WTC11 (cell line): ENCODE data around the gene EFCAB8. TPM values are rescaled to one million over a fixed set of nuclear protein-coding genes. Genes with fewer than 3 reads are reported as not detected.
"Not testable (repeated sequence)": the region's sequence is repeated elsewhere in the genome, so short reads cannot be mapped to it uniquely, and the experiment has no call there.

Experiments
- ATAC-seq: fragments of 200-7000 bp; cut with Tn5 transposase; 2 replicates; pipeline ENCODE4 v1.10.0; 2021; ENCODE audit warnings: mild to moderate bottlenecking, moderate library complexity
- CTCF ChIA-PET: fragments of 300-600 bp; sonication (Branson Sonifier 250); formaldehyde crosslinking; loops from one replicate; lab custom pipeline; 2021; ENCODE audit warnings: antibody characterized with exemption; lab: Charles Lee
- POLR2A ChIA-PET: fragments of 350-600 bp; sonication (Branson Sonifier 250); formaldehyde crosslinking; loops from one replicate; lab custom pipeline; 2021; ENCODE audit warnings: antibody characterized with exemption; lab: Charles Lee
- DNase-seq: peaks from one replicate; pipeline ENCODE4 v3.0.0; 2021; ENCODE audit warnings: low spot score
- H3K27ac Mint-ChIP-seq: 2 replicates; pipeline ENCODE4 v1.8.0; 2021; ENCODE audit warnings: mixed read lengths
- H3K27me3 Mint-ChIP-seq: 2 replicates; pipeline ENCODE4 v1.8.0; 2021; ENCODE audit warnings: low read depth, mild to moderate bottlenecking, moderate library complexity, mixed read lengths
- H3K36me3 Mint-ChIP-seq: 2 replicates; pipeline ENCODE4 v1.8.0; 2021; ENCODE audit warnings: mixed read lengths
- H3K4me1 Mint-ChIP-seq: 2 replicates; pipeline ENCODE4 v1.8.0; 2022; ENCODE audit warnings: mixed read lengths
- H3K4me3 Mint-ChIP-seq: 2 replicates; pipeline ENCODE4 v1.8.0; 2021; ENCODE audit warnings: mild to moderate bottlenecking, moderate library complexity, mixed read lengths
- H3K9me3 Mint-ChIP-seq: 2 replicates; pipeline ENCODE4 v1.8.0; 2021; ENCODE audit warnings: mixed read lengths
- ELF4 ChIP-seq: sonication (generic); formaldehyde crosslinking; IDR thresholded peaks from 2 replicates; pipeline ENCODE4 v1.8.1; 2022; ENCODE audit warnings: low read depth, mild to moderate bottlenecking, moderate library complexity, missing genetic modification reagents
- MXD4 ChIP-seq: fragments of 250-450 bp; sonication (Bioruptor Pico); IDR thresholded peaks from 2 replicates; pipeline ENCODE4 v1.8.0; 2021; ENCODE audit warnings: mild to moderate bottlenecking, moderate library complexity, borderline replicate concordance
- NFE2L1 ChIP-seq: sonication (generic); formaldehyde crosslinking; IDR thresholded peaks from 2 replicates; pipeline ENCODE4 v1.8.1; 2023; ENCODE audit warnings: missing genetic modification reagents
- RELA ChIP-seq: sonication (generic); formaldehyde crosslinking; IDR thresholded peaks from 2 replicates; pipeline ENCODE4 v1.8.1; 2022; ENCODE audit warnings: missing genetic modification reagents, mild to moderate bottlenecking, borderline replicate concordance
- ZNF232 ChIP-seq: sonication (generic); formaldehyde crosslinking; IDR thresholded peaks from 2 replicates; pipeline ENCODE4 v1.8.0; 2022; ENCODE audit warnings: mild to moderate bottlenecking, missing genetic modification reagents
- ZNF263 ChIP-seq: sonication (generic); formaldehyde crosslinking; IDR thresholded peaks from 2 replicates; pipeline ENCODE4 v1.8.1; 2022; ENCODE audit warnings: low read depth, mild to moderate bottlenecking, moderate library complexity, missing genetic modification reagents
- ZNF416 ChIP-seq: fragments of 250-450 bp; sonication (Bioruptor Pico); IDR thresholded peaks from 2 replicates; pipeline ENCODE4 v1.9.0; 2021; ENCODE audit warnings: mild to moderate bottlenecking, inconsistent platforms
- total RNA-seq: library from RNA; stranded (reverse); gene quantifications from 3 replicates; pipeline ENCODE4 v1.2.3, GENCODE V29; 2021
- TF ChIP-seq, protein P1 (sequence below): fragments of 250-450 bp; sonication (Bioruptor Pico); IDR thresholded peaks from 2 replicates; pipeline ENCODE4 v2.1.2; 2022; ENCODE audit warnings: mild to moderate bottlenecking, moderate library complexity
- TF ChIP-seq, protein P2 (sequence below): sonication (generic); formaldehyde crosslinking; IDR thresholded peaks from 2 replicates; pipeline ENCODE4 v1.8.1; 2022; ENCODE audit warnings: missing genetic modification reagents, borderline replicate concordance
- TF ChIP-seq, protein P3 (sequence below): sonication (generic); formaldehyde crosslinking; IDR thresholded peaks from 2 replicates; pipeline ENCODE4 v1.8.1; 2022; ENCODE audit warnings: low read depth, missing genetic modification reagents, borderline replicate concordance

Gene EFCAB8
- total RNA-seq, 1 experiment from 2014 or later, result 0.17 TPM

DNA sequence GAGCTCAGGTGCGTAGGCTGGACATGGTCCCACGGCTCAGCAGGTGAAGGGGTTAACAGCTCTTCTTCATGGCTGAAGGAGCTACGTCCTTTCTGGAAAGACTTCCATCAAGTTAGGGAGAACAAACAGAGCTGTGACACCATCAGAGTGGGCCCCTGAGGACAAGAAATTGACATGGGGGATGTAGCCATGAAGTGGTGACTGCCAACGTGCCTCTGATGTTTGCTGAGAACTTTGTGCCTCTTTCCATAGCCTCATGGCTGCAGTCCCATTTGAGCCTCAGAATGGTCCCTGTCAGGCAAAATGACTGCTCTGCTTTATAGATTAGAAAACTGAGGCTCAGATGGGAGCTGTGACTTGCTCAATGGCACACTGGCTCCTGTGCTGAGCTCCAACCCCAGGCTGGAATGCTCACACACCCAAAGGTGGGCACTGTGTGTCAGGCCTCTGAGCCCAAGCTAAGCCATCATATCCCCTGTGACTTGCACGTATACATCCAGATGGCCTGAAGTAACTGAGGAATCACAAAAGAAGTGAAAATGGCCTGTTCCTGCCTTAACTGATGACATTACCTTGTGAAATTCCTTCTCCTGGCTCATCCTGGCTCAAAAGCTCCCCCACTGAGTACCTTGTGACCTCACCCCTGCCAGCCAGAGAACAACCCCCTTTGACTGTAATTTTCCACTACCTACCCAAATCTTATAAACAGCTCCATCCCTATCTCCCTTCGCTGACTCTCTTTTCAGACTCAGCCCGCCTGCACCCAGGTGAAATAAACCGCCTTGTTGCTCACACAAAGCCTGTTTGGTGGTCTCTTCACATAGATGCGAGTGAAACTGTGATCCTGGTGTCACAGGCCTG is 115.7 kb downstream of the EFCAB8 start:
- peaks cover 12% of the 10 kb centered on the region for H3K9me3 Mint-ChIP-seq
- peaks cover 22% of the 10 kb centered on the region; the same call in 1 of the 2 replicates for H3K4me1 Mint-ChIP-seq
- peak overlapping the region; percentile 75 for H3K27ac Mint-ChIP-seq
- not testable (repeated sequence) for ATAC-seq, H3K36me3 Mint-ChIP-seq, H3K27me3 Mint-ChIP-seq, H3K4me3 Mint-ChIP-seq, DNase-seq
- ChIA-PET CTCF (interaction anchor here (1.0 to 4.6 kb wide), 4 partner anchors 21 to 72 kb away, joined by 4 to 23 read pairs (median 6); partner anchors contain the start of gene SUN5), POLR2A (interaction anchor here (0.6 kb wide), 1 partner anchor 129 kb away, joined by 4 read pairs; no protein-coding TSS in a partner anchor)

DNA sequence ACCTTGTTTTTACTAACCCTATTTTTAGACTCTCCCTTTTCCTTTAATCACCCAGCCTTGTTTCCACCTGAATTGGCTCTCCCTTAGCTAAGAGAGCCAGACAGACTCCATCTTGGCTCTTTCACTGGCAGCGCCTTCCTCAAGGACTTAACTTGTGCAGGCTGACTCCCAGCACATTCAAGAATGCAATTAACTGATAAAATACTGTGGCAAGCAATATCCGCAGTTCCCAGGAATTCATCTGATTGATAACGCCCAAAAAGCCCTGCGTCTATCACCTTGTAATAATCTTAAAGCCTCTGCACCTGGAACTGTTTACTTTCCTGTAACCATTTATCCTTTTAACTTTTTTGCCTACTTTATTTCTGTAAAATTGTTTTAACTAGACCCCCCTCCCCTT is 116.4 kb downstream of the EFCAB8 start:
- DNase-seq, ATAC-seq, H3K36me3 Mint-ChIP-seq, H3K4me3 Mint-ChIP-seq, H3K27me3 Mint-ChIP-seq, POLR2A ChIA-PET: not testable (repeated sequence)
- CTCF ChIA-PET, result interaction anchor here (1.0 kb wide), 1 partner anchor 29 kb away, joined by 4 read pairs; no protein-coding TSS in a partner anchor
- H3K27ac Mint-ChIP-seq, result peak overlapping the region; percentile 75
- H3K9me3 Mint-ChIP-seq, result peaks cover 12% of the 10 kb centered on the region
- TF ChIP-seq, protein P1, sequence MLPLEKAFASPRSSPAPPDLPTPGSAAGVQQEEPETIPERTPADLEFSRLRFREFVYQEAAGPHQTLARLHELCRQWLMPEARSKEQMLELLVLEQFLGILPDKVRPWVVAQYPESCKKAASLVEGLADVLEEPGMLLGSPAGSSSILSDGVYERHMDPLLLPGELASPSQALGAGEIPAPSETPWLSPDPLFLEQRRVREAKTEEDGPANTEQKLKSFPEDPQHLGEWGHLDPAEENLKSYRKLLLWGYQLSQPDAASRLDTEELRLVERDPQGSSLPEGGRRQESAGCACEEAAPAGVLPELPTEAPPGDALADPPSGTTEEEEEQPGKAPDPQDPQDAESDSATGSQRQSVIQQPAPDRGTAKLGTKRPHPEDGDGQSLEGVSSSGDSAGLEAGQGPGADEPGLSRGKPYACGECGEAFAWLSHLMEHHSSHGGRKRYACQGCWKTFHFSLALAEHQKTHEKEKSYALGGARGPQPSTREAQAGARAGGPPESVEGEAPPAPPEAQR, result peak; percentile 56; the same call in 1 of the 2 replicates
- peaks cover 22% of the 10 kb centered on the region; the same call in 1 of the 2 replicates for H3K4me1 Mint-ChIP-seq

DNA sequence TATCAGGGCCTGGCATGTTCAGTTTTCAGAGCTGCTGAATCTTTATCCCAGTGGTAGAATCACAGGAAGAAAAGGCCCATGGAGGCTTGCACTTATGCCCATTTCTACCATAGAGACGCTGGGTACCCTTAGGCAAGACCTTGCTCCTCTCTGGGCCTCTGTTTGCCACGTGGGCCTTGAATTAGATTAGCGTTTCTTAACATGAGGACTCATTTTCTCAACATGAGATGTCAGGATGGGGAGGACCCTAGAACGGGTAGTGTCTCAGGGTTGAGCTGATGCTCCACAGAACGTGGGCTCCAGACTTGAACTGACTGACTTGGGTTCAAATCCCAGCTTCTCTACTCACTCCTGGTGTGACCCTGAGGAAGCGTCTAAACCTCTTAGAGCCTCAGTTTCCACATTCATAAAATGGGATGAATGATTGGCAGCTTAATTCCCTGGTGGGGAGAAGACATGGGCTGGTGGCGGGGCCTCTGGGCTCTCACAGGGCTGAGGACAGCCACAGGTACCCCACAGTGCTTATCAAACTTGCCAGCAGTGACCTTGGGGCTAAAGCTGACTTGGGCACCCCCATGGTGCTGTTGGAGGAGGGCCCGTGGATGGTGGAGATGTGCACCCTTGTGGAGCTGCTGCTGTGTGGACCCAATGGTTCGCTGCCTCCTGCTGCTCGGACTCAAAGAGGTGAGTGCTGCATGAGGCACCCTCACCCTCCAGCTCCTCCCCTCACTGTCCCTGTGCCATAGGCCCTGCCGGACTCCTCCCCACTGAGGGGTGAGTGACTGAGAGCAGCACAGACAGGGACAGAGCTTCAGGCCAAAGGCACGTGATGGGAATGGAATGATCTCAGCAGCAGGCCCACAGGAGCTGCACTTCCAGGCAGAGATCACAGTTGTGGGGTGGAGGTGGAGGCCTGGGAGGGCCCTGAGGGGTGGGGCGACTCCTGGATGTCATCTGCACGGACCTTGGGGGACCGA is 117.3 kb downstream of the EFCAB8 start:
- CTCF ChIA-PET, result interaction anchor here (1.0 to 3.0 kb wide), 2 partner anchors 20 to 29 kb away, joined by 5 to 16 read pairs; no protein-coding TSS in a partner anchor
- peaks cover 12% of the 10 kb centered on the region for H3K9me3 Mint-ChIP-seq
- no peak overlapping the region for H3K27ac Mint-ChIP-seq
- peaks cover 9% of the 10 kb centered on the region; the same call in 1 of the 2 replicates for H3K36me3 Mint-ChIP-seq
- POLR2A ChIA-PET, result no interaction called here
- ATAC-seq, result no peak
- peak; percentile 5 for DNase-seq
- TF ChIP-seq MXD4 (CRISPR knock-in tag), result no peak
- TF ChIP-seq, protein P2, sequence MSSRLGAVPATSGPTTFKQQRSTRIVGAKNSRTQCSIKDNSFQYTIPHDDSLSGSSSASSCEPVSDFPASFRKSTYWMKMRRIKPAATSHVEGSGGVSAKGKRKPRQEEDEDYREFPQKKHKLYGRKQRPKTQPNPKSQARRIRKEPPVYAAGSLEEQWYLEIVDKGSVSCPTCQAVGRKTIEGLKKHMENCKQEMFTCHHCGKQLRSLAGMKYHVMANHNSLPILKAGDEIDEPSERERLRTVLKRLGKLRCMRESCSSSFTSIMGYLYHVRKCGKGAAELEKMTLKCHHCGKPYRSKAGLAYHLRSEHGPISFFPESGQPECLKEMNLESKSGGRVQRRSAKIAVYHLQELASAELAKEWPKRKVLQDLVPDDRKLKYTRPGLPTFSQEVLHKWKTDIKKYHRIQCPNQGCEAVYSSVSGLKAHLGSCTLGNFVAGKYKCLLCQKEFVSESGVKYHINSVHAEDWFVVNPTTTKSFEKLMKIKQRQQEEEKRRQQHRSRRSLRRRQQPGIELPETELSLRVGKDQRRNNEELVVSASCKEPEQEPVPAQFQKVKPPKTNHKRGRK (CRISPR knock-in tag), result no peak
- TF ChIP-seq NFE2L1, result no peak
- TF ChIP-seq, protein P1, result no peak
- TF ChIP-seq RELA, result no peak
- TF ChIP-seq ELF4 (CRISPR knock-in tag), result no peak
- TF ChIP-seq ZNF232 (CRISPR knock-in tag), result no peak
- TF ChIP-seq, protein P3, sequence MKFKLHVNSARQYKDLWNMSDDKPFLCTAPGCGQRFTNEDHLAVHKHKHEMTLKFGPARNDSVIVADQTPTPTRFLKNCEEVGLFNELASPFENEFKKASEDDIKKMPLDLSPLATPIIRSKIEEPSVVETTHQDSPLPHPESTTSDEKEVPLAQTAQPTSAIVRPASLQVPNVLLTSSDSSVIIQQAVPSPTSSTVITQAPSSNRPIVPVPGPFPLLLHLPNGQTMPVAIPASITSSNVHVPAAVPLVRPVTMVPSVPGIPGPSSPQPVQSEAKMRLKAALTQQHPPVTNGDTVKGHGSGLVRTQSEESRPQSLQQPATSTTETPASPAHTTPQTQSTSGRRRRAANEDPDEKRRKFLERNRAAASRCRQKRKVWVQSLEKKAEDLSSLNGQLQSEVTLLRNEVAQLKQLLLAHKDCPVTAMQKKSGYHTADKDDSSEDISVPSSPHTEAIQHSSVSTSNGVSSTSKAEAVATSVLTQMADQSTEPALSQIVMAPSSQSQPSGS, result no peak
- TF ChIP-seq ZNF263, result no peak
- no peak for TF ChIP-seq ZNF416 (CRISPR knock-in tag)
- no peak overlapping the region for H3K4me3 Mint-ChIP-seq
- peaks cover 22% of the 10 kb centered on the region; the same call in 1 of the 2 replicates for H3K4me1 Mint-ChIP-seq
- H3K27me3 Mint-ChIP-seq, result no peaks in the 10 kb centered on the region
